Endothelial cell (in vitro differentiated cells): ENCODE measurements around the gene LBR. TPM values are rescaled to one million over a fixed set of nuclear protein-coding genes. Genes with fewer than 3 reads are reported as not detected.

Source experiments
- DNase-seq: peaks from one replicate; pipeline ENCODE4 v3.0.0; 2021; ENCODE audit warnings: low spot score
- H3K27ac Mint-ChIP-seq: one replicate; pipeline ENCODE4 v1.8.0; 2021; ENCODE audit warnings: mixed read lengths, inconsistent platforms; ENCODE audit not compliant: unreplicated experiment
- H3K27me3 Mint-ChIP-seq: one replicate; pipeline ENCODE4 v1.8.0; 2021; ENCODE audit warnings: mild to moderate bottlenecking, moderate library complexity, mixed read lengths, inconsistent platforms; ENCODE audit not compliant: unreplicated experiment
- H3K36me3 Mint-ChIP-seq: one replicate; pipeline ENCODE4 v1.8.0; 2021; ENCODE audit warnings: mild to moderate bottlenecking, low read depth, mixed read lengths, inconsistent platforms; ENCODE audit not compliant: unreplicated experiment
- H3K4me1 Mint-ChIP-seq: one replicate; pipeline ENCODE4 v1.8.0; 2021; ENCODE audit warnings: mild to moderate bottlenecking, mixed read lengths, inconsistent platforms; ENCODE audit not compliant: unreplicated experiment
- H3K4me3 Mint-ChIP-seq: one replicate; pipeline ENCODE4 v1.8.0; 2021; ENCODE audit warnings: mild to moderate bottlenecking, mixed read lengths, inconsistent platforms; ENCODE audit not compliant: unreplicated experiment
- H3K9me3 Mint-ChIP-seq: one replicate; pipeline ENCODE4 v1.8.0; 2021; ENCODE audit warnings: mixed read lengths, inconsistent platforms; ENCODE audit not compliant: unreplicated experiment
- CTCF ChIP-seq: fragments of 200-600 bp; sonication (generic); IDR thresholded peaks from one replicate; pipeline ENCODE4 v1.5.0; 2021; ENCODE audit warnings: antibody characterized with exemption; ENCODE audit not compliant: unreplicated experiment
- total RNA-seq: library from RNA; stranded (reverse); fragmentation: NEBNext Ultra II Directional; extraction: Animal tissue kit (Norgen Biotek cat#: 25700); gene quantifications from one replicate; pipeline ENCODE4 v1.2.1, GENCODE V29; 2021; ENCODE audit not compliant: unreplicated experiment

LBR gene
- total RNA-seq, 1 donor from 2014 or later: 178 TPM

DNA sequence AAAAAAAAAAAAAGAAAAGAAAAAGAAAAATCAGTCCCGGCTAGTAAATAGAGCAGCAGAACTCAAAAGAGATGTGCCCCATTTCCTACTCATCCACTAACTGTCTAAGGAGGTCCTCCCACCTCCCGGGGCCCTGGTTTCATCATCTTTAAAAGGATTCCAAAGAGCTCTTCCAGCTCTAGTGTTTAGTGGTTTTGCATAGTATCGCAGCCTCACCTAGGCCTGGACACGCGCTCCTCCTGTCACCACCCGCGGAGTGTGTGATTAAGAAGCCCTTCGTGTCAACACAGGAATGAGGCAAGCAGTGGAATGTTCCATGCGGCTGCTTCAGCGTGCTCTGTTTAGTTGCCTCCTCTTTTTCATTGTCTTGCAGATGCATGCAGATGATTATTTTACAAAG, 49.0 kb downstream of the LBR start:
- Mint-ChIP-seq H3K27ac (no peak overlapping the region), H3K9me3 (no peaks in the 10 kb centered on the region), H3K4me1 (no peaks in the 10 kb centered on the region), H3K36me3 (peaks cover 4% of the 10 kb centered on the region), H3K4me3 (no peak overlapping the region), H3K27me3 (no peaks in the 10 kb centered on the region)
- no peak for TF ChIP-seq CTCF
- DNase-seq: no peak

DNA sequence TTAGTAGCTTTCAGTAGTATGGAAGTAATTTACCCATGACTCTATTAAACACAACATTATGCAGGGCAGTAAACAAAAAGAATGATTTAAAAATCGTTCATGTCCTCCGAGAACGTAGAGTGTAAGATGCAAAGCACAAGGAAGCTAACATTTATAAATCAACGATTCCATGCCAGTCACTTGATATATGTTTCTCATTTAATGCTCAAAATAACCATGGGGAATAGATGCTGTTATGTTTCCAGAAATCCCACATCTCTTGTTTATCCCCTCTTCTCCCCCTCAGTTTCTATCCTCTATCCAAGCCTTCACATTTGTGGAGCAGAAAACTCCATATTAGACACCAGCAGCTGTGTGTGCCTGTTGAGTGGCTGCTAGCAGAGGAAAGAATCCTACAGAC, 52.8 kb downstream of the LBR start:
- Mint-ChIP-seq H3K36me3 (no peaks in the 10 kb centered on the region), H3K4me1 (no peaks in the 10 kb centered on the region), H3K27me3 (no peaks in the 10 kb centered on the region), H3K27ac (no peak overlapping the region), H3K4me3 (no peak overlapping the region), H3K9me3 (no peaks in the 10 kb centered on the region)
- no peak for DNase-seq
- no peak for TF ChIP-seq CTCF

- no peaks in the 10 kb centered on the region for H3K9me3 Mint-ChIP-seq
- H3K4me1 Mint-ChIP-seq: no peaks in the 10 kb centered on the region
- no peak overlapping the region for H3K27ac Mint-ChIP-seq
- no peak for TF ChIP-seq CTCF
- H3K36me3 Mint-ChIP-seq: no peaks in the 10 kb centered on the region
- no peaks in the 10 kb centered on the region for H3K27me3 Mint-ChIP-seq
- no peak overlapping the region for H3K4me3 Mint-ChIP-seq
- DNase-seq: no peak
Measured at GRCh38 chr1:225373155-225373554, 54.7 kb downstream of the LBR start.

- Mint-ChIP-seq H3K9me3 (no peaks in the 10 kb centered on the region), H3K4me1 (no peaks in the 10 kb centered on the region), H3K4me3 (no peak overlapping the region), H3K27ac (no peak overlapping the region), H3K36me3 (no peaks in the 10 kb centered on the region), H3K27me3 (no peaks in the 10 kb centered on the region)
- DNase-seq: no peak
- TF ChIP-seq CTCF: no peak
Measured at GRCh38 chr1:225371366-225372010, 56.4 kb downstream of the LBR start.

DNA sequence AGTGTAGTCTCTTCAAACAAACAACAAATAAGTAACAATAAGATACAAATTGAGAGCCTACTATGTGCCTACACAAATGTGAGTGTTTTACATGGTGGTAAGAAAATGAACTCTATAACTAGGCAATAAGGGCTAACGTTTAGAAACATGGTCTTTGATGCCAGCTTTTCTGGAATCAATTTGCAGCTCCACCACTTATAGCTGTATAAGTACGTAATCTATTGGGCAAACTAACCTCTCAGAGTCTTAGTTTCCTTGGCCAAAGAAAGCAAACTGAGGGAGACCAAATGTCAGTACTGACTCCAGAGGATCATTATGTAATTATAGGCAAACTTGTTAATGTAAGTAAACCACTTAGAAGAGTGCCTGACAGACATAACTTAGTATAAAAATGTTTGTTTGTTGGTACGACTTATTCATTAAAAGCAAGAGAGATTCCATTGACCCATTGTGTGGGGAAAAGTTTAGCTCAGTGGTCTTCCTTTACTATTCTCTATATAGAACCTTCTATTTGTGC, 59.7 kb downstream of the LBR start:
- H3K27me3 Mint-ChIP-seq: no peaks in the 10 kb centered on the region
- TF ChIP-seq CTCF: no peak
- H3K4me1 Mint-ChIP-seq: no peaks in the 10 kb centered on the region
- H3K4me3 Mint-ChIP-seq: no peak overlapping the region
- H3K27ac Mint-ChIP-seq: no peak overlapping the region
- DNase-seq: no peak
- H3K36me3 Mint-ChIP-seq: no peaks in the 10 kb centered on the region
- H3K9me3 Mint-ChIP-seq: no peaks in the 10 kb centered on the region
